Esophagus squamous epithelium (tissue), 5 donors: Measurements from ENCODE around the gene PLXNB1. TPM values are rescaled to one million over a fixed set of nuclear protein-coding genes. Genes with fewer than 3 reads are reported as not detected.

Experiments used
- DNase-seq: peaks from one replicate; lab custom pipeline; 2025; lab: John Stamatoyannopoulos, UW
- H3K27ac ChIP-seq, 4 donors: fragments of 200-600 bp; sonication (generic); one replicate each; pipeline ENCODE4 v1.5.1; 2016 to 2019; ENCODE audit warnings: mild to moderate bottlenecking in 1 of 4
- H3K27me3 ChIP-seq, 4 donors: fragments of 200-600 bp; sonication (generic); 1 replicate in 3 of 4; 2 replicates in 1 of 4; pipeline versions ENCODE4 v1.5.1 to v1.6.0; 2017 to 2021; ENCODE audit warnings: antibody characterized with exemption in 1 of 4
- H3K36me3 ChIP-seq, 3 donors: fragments of 200-600 bp; sonication (generic); one replicate each; pipeline ENCODE4 v1.5.1; 2016 to 2019
- H3K4me1 ChIP-seq, 3 donors: fragments of 200-600 bp; sonication (generic); one replicate each; pipeline ENCODE4 v1.5.1; 2017 to 2019
- H3K4me3 ChIP-seq, 4 donors: fragments of 200-600 bp; sonication (generic); 1 replicate in 3 of 4; 2 replicates in 1 of 4; pipeline ENCODE4 v1.5.1; 2016 to 2019; ENCODE audit warnings: mild to moderate bottlenecking in 2 of 4, moderate library complexity in 1 of 4
- H3K9me3 ChIP-seq, 3 donors: fragments of 200-600 bp; sonication (generic); one replicate each; pipeline ENCODE4 v1.5.1; 2016 to 2019
- CTCF ChIP-seq, 6 experiments: fragments of 450-650 bp in 4 of 6; fragments of 200-600 bp in 2 of 6; sonication (generic) in 2 of 6; IDR thresholded peaks; one replicate each; pipeline ENCODE4 v1.5.1; 2016 to 2019; ENCODE audit warnings: antibody characterized with exemption in 6 of 6, mild to moderate bottlenecking in 4 of 6, moderate library complexity in 4 of 6
- POLR2A ChIP-seq, 4 donors: fragments of 450-650 bp; IDR thresholded peaks; one replicate each; pipeline ENCODE4 v1.6.1; 2017; ENCODE audit warnings: antibody characterized with exemption in 4 of 4, mild to moderate bottlenecking in 4 of 4, moderate library complexity in 3 of 4
- WGBS, 2 donors: methylation state at CpG; one replicate each; pipeline ENCODE4 v1.1.5; 2018; 5-methylcytosine and 5-hydroxymethylcytosine counted together
- intact Hi-C: fragments of 100-400 bp; cut with DNase I; formaldehyde crosslinking; loops from one replicate; pipeline ENCODE4 v1.15.0; 2022
- total RNA-seq, 4 donors: library from RNA; depleted of rRNA; stranded (reverse); fragments of >200 nt; gene quantifications; one replicate each; pipeline ENCODE4 v1.1.0, GENCODE V29; 2016
- donor health status: DM: yes; HTN: yes; CAD: no.

PLXNB1 gene
- total RNA-seq, 4 donors from 2014 or later = 57.7 to 215 (median 128) TPM

GRCh38 chr3:48446425-48447193 is 16.7 kb upstream of the PLXNB1 start, which contains the start of gene ATRIP:
Gene ATRIP (plus strand): TSS chr3:48446737. CDS start chr3:48446846, 109 bp downstream.
- Histone ChIP-seq H3K36me3 (peaks cover 0 to 45% (median 11%) of the 10 kb centered on the region in 3 donors), H3K27ac (peak within 1 kb of the TSS; percentile 84 to 98 (median 98)), H3K9me3 (no peaks in the 10 kb centered on the region), H3K27me3 (no peaks in the 10 kb centered on the region), H3K4me3 (peak within 1 kb of the TSS; percentile 67 to 98 (median 91)), H3K4me1 (peaks cover 21 to 42% (median 25%) of the 10 kb centered on the region in 3 donors)
- intact Hi-C loops = no loop called here
- WGBS, 2 donors = no CpG with 5 or more reads among the region's 91 CpGs
- TF ChIP-seq POLR2A (IDR thresholded peaks at IDR 0.05) = peak in 3 of 4 donors; percentile 35 to 97 (median 95)
- TF ChIP-seq CTCF (IDR thresholded peaks at IDR 0.05) = peak in 3 of 6 experiments; percentile 10 to 31 (median 25)
- peak; percentile 43 for DNase-seq

- Histone ChIP-seq H3K9me3 (no peaks in the 10 kb centered on the region), H3K36me3 (peaks cover 0 to 42% (median 11%) of the 10 kb centered on the region in 3 donors), H3K4me1 (peaks cover 26 to 48% (median 31%) of the 10 kb centered on the region in 3 donors), H3K27ac (peak overlapping the region; percentile 84 to 98 (median 98)), H3K27me3 (no peaks in the 10 kb centered on the region), H3K4me3 (peak overlapping the region; percentile 67 to 98 (median 91))
- no peak for TF ChIP-seq CTCF (IDR thresholded peaks at IDR 0.05)
- TF ChIP-seq POLR2A (IDR thresholded peaks at IDR 0.05) = no peak
- intact Hi-C loops = no loop called here
- DNase-seq = no peak
- 0 to 29% methylated on average over 2 to 3 of the region's 6 CpGs for WGBS, 2 donors
Observed at GRCh38 chr3:48446043-48446424, 16.1 kb upstream of the PLXNB1 start.

- Histone ChIP-seq H3K9me3 (no peaks in the 10 kb centered on the region), H3K4me1 (peaks cover 26 to 52% (median 33%) of the 10 kb centered on the region in 3 donors), H3K27ac (peak overlapping the region in 3 of 4 donors; percentile 84 to 98 (median 98)), H3K4me3 (peak overlapping the region in 1 of 4 donors; percentile 98), H3K36me3 (peaks cover 0 to 35% (median 11%) of the 10 kb centered on the region in 3 donors), H3K27me3 (no peaks in the 10 kb centered on the region)
- intact Hi-C loops = no loop called here
- TF ChIP-seq POLR2A (IDR thresholded peaks at IDR 0.05) (no peak), CTCF (IDR thresholded peaks at IDR 0.05) (no peak)
- DNase-seq = no peak
- 57 to 68% methylated on average over 6 of the region's 6 CpGs for WGBS, 2 donors
Observed at GRCh38 chr3:48445277-48445882, 15.5 kb upstream of the PLXNB1 start.

GRCh38 chr3:48441940-48442339 is 12.1 kb upstream of the PLXNB1 start:
- TF ChIP-seq POLR2A (IDR thresholded peaks at IDR 0.05) = no peak
- intact Hi-C loops = no loop called here
- Histone ChIP-seq H3K4me1 (peaks cover 22 to 40% (median 32%) of the 10 kb centered on the region in 3 donors), H3K9me3 (no peaks in the 10 kb centered on the region), H3K27ac (peak overlapping the region in 3 of 4 donors; percentile 94 to 98 (median 98)), H3K4me3 (peak overlapping the region in 2 of 4 donors; percentile 85 to 95), H3K27me3 (no peaks in the 10 kb centered on the region), H3K36me3 (peaks cover 0 to 35% (median 11%) of the 10 kb centered on the region in 3 donors)
- DNase-seq = no peak
- 52 to 59% methylated on average over 6 of the region's 6 CpGs for WGBS, 2 donors

GRCh38 chr3:48440590-48440958 is 10.7 kb upstream of the PLXNB1 start:
- no peak for TF ChIP-seq CTCF (IDR thresholded peaks at IDR 0.05)
- no peak for TF ChIP-seq POLR2A (IDR thresholded peaks at IDR 0.05)
- intact Hi-C loops = no loop called here
- H3K4me1 ChIP-seq = peaks cover 14 to 44% (median 32%) of the 10 kb centered on the region in 3 donors
- no peaks in the 10 kb centered on the region for H3K9me3 ChIP-seq
- no peaks in the 10 kb centered on the region for H3K27me3 ChIP-seq
- peak overlapping the region; percentile 69 to 97 (median 90) for H3K4me3 ChIP-seq
- 0 to 1% methylated on average over 12 to 17 of the region's 21 CpGs for WGBS, 2 donors
- H3K36me3 ChIP-seq = peaks cover 0 to 35% (median 11%) of the 10 kb centered on the region in 3 donors
- DNase-seq = no peak
- H3K27ac ChIP-seq = peak overlapping the region; percentile 94 to 98 (median 98)
